Measurements from ENCODE around the gene OTULIN.

OTULIN gene

GRCh38 chr5:14734396-14734795 is 69.9 kb downstream of the OTULIN start:
- no peak overlapping the region for H3K4me3 ChIP-seq (ENCODE audit: low read length)
- DNase-seq (ENCODE audit: low read depth) = no peak
- no peak for TF ChIP-seq CTCF (IDR thresholded peaks at IDR 0.05; ENCODE audit: insufficient read depth, low read depth, low read length, missing control alignments)

- H3K4me3 ChIP-seq (ENCODE audit: low read length) = no peak overlapping the region
- TF ChIP-seq CTCF (IDR thresholded peaks at IDR 0.05; ENCODE audit: insufficient read depth, low read depth, low read length, missing control alignments) = no peak
- DNase-seq (ENCODE audit: low read depth) = no peak
Observed at GRCh38 chr5:14735944-14736343, 71.4 kb downstream of the OTULIN start.

GRCh38 chr5:14737291-14737690 is 72.8 kb downstream of the OTULIN start:
- H3K4me3 ChIP-seq (ENCODE audit: low read length) = no peak overlapping the region
- DNase-seq (ENCODE audit: low read depth) = no peak
- TF ChIP-seq CTCF (IDR thresholded peaks at IDR 0.05; ENCODE audit: insufficient read depth, low read depth, low read length, missing control alignments) = no peak

- no peak overlapping the region for H3K4me3 ChIP-seq (ENCODE audit: low read length)
- no peak for TF ChIP-seq CTCF (IDR thresholded peaks at IDR 0.05; ENCODE audit: insufficient read depth, low read depth, low read length, missing control alignments)
- DNase-seq (ENCODE audit: low read depth) = no peak
Observed at GRCh38 chr5:14738050-14738449, 73.5 kb downstream of the OTULIN start.

- peak; percentile 70 for DNase-seq (ENCODE audit: low read depth)
- TF ChIP-seq CTCF (IDR thresholded peaks at IDR 0.05; ENCODE audit: insufficient read depth, low read depth, low read length, missing control alignments) = no peak
Observed at GRCh38 chr5:14739538-14739937, 75.0 kb downstream of the OTULIN start.

GRCh38 chr5:14739981-14740380 is 75.5 kb downstream of the OTULIN start:
- H3K4me3 ChIP-seq (ENCODE audit: low read length) = no peak overlapping the region
- DNase-seq (ENCODE audit: low read depth) = no peak
- no peak for TF ChIP-seq CTCF (IDR thresholded peaks at IDR 0.05; ENCODE audit: insufficient read depth, low read depth, low read length, missing control alignments)

More at GRCh38 chr5:14739538-14739937, 75.0 kb downstream of the OTULIN start:
- no peak overlapping the region for H3K4me3 ChIP-seq (ENCODE audit: low read length)

GRCh38 chr5:14741131-14741530 is 76.6 kb downstream of the OTULIN start:
- TF ChIP-seq CTCF (IDR thresholded peaks at IDR 0.05; ENCODE audit: insufficient read depth, low read depth, low read length, missing control alignments) = no peak
- no peak overlapping the region for H3K4me3 ChIP-seq (ENCODE audit: low read length)
- DNase-seq (ENCODE audit: low read depth) = no peak

All from epithelial cell of esophagus (primary cell).